GM19372 (cell line): Measurements from ENCODE around the gene LRIG1.
A peak's percentile ranks its signal among the peaks of the same experiment; 100 is the strongest.

Source experiments
- ATAC-seq: cut with Tn5 transposase; IDR thresholded peaks from one replicate; pipeline ENCODE4 v1.9.1; 2021; ENCODE audit warnings: mild to moderate bottlenecking, low read depth, moderate library complexity; ENCODE audit not compliant: unreplicated experiment

The LRIG1 gene, protein sequence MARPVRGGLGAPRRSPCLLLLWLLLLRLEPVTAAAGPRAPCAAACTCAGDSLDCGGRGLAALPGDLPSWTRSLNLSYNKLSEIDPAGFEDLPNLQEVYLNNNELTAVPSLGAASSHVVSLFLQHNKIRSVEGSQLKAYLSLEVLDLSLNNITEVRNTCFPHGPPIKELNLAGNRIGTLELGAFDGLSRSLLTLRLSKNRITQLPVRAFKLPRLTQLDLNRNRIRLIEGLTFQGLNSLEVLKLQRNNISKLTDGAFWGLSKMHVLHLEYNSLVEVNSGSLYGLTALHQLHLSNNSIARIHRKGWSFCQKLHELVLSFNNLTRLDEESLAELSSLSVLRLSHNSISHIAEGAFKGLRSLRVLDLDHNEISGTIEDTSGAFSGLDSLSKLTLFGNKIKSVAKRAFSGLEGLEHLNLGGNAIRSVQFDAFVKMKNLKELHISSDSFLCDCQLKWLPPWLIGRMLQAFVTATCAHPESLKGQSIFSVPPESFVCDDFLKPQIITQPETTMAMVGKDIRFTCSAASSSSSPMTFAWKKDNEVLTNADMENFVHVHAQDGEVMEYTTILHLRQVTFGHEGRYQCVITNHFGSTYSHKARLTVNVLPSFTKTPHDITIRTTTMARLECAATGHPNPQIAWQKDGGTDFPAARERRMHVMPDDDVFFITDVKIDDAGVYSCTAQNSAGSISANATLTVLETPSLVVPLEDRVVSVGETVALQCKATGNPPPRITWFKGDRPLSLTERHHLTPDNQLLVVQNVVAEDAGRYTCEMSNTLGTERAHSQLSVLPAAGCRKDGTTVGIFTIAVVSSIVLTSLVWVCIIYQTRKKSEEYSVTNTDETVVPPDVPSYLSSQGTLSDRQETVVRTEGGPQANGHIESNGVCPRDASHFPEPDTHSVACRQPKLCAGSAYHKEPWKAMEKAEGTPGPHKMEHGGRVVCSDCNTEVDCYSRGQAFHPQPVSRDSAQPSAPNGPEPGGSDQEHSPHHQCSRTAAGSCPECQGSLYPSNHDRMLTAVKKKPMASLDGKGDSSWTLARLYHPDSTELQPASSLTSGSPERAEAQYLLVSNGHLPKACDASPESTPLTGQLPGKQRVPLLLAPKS

DNA sequence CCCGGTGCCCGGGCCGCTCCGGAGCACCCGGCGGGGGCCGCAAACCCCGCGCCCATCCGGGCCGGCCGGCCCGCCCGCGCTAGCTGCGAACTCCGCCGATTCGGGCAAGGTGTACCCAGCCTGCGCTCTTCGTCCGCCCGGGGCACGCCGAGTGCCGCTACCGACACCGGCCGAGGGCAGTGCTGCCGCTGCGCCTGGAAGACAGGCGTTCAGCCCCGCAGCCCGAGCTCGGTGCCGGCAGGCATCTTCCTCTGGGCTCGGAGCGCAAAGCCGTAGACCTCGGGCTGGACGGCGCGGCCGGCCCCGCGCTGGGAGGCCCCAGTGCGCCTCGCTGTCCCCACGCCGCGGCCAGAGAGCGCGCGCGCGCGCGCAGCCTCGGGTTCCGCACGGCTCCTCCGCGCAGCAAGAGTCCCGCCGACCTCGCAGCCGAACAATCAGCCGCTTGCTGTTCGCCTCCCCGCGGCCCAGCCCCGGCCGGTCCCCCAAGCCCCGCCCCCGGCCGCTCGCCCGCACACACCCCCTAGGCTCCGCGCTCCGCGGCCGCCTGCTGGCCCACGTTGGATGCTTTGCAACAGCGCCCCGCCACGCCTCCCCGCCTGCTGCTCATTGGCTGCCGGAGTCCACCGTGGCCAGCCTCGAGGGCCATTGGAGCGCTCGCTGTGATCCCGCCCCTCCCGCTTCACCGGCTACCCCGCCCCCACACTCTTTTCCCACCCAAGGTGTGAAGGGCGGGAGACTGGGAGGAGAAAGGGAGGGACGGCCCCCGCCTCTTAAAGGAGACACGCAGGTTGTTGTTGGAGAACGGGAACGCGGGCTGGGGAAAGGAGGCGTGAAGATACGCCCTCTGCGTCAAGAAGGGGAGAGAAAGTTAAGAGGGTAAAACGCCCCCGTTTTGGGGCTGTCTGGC lies at the start of gene LRIG1:
TSS of gene LRIG1 (minus strand) at position 447 of the 907 bp plus-strand sequence. CDS start 615 bp downstream, outside the sequence.
- peak; percentile 94 for ATAC-seq

DNA sequence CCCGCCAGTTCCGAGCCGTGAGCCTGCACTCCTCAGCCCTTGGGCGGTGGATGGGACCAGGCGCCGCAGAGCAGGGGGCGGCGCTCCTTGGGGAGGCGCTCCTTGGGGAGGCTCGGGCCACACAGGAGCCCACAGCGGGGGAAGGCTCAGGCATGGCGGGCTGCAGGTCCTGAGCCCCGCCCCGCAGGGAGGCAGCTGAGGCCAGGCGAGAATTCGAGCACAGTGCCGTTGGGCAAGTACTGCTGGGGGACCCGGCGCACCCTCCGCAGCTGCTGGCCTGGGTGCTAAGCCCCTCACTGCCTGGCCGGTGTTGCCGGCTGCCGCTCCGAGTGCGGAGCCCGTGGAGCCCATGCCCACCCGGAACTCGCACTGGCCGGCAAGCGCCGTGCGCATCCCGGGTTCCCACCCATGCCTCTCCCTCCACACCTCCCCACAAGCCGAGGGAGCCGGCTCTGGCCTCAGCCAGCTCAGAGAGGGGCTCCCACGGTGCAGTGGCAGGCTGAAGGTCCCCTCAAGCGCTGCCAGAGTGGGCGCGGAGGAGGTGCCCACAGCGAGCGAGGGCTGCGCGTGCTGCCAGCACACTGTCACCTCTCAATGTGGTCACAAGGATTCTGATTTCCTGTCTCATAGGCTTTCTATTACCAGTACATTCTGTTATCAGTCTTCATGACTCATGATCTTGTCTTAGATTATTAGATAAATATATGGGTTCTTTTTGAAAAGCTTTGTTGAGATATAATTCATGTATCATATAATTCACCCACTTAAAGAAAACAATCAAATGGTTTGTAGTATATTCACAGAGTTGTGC lies 44.0 kb upstream of the LRIG1 start:
- no peak for ATAC-seq

DNA sequence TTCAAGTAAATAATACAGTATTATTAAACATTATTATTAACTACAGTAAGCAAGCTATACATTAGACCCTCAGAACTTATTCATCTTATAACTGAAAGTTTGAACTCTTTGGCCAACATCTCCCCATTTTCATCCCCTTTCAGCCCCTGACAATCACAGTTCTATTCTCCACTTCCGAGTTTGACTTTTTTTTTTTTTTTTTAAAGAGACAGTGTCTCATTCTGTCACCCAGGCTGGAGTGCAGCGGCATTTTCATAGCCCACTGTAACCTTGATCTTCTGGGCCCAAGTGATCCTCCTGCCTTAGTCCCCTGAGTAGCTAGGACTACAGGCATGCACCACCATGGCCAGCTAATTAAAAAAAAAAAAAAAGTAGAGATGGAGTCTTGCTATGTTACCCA lies 41.3 kb upstream of the LRIG1 start:
- no peak for ATAC-seq

DNA sequence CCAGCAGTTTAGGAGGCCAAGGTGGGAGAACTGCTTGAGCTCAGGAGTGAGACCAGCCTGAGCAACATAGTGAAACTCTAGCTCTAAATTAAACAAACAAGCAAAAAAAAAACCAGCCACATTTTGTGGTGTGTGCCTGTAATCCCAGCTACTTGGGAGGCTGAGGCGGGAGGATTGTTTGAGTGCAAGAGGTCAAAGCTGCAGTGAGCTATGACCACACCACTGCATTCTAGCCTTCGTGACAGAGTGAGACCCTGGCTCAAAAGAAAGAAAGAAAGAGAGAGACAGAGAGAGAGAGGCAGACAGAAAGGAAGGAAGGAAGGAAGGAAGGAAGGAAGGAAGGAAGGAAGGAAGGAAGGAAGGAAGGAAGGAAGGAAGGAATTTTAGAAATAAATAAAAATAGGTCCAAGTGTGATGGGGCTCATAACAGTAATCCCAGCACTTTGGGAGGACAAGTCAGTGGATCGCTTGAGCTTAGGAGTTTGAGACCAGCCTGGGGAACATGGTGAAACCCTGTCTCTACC lies 38.7 kb upstream of the LRIG1 start:
- no peak for ATAC-seq

DNA sequence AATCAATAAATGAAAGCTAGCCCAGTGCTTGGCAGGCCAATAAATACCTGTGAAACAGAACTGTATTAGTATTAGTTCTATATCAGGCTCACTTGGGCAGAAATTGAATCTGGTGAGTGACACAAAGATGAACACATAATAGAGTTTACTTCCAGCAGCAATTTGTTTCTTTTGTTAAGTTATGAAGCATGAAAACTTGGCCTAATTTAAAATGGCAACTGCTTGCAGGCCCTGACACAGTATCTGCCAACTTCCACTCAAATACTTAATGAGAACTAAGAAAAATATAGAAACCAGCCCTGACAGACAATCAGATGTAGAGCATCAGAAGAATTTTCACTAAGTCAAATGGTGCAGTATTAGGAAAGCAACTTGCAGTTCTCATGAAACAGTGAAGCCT lies 37.6 kb upstream of the LRIG1 start:
- no peak for ATAC-seq

DNA sequence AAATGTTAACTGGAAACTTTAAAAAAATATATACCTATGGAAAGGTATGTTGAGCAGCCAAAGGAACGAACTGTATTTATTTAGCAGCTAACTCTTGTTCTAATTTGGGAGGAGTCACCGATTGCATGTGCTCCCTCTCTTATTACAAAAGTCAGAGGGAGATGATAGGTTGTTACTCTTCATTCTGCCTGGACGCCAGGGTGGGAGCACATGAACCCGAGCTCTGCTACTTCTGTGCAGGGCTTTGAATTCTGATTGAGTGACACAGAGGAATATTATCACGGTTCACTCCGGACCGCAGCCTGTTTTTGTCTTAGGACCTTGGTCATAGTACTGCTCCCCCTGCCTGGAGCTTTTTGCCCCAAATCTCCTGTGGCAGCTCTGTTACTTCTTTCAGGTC lies 36.9 kb upstream of the LRIG1 start:
- no peak for ATAC-seq

DNA sequence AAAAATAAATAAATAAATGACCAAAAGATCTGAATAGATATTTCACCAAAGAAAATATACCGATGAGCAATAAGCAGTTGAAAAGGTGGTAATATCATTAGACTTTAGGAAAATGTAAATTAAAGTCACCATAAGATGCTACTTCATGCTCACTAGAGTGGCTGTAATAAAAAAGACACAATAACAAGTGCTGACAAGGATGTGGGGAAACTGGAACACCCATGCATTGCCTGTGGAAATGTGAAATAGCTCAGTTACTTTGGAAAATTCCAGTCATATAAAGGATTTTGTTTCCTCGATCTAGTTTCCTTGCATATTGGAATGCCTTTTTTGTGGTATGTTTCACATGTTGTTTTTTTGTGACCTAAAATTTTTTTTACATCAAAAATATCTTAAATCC lies 36.0 kb upstream of the LRIG1 start:
- no peak for ATAC-seq

DNA sequence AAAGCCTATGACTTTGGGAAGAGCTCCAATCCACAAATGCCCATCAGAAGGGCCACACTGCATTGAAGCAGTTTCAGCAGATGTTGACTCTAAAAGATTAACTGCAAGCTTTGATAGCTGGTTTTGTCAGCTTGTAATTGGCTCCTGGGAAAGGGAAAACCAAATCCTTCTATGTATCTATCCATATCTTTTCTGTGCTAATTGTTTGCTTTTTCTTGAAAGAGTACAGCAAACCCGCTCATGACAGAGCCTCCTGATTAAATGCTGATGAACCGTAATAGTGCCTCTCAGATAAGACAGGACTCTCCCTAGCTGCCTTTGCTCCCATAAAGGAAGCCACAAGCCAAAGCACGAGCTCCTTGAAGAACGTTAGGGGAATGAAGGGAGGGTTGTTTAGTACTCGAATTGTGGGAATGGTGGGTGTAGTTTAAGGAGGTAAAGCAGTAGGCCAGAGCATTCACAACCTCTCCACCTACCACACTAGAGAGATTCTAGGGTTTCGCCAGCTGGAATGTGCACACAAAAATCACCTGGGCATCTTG lies 33.6 kb upstream of the LRIG1 start:
- ATAC-seq, result no peak

DNA sequence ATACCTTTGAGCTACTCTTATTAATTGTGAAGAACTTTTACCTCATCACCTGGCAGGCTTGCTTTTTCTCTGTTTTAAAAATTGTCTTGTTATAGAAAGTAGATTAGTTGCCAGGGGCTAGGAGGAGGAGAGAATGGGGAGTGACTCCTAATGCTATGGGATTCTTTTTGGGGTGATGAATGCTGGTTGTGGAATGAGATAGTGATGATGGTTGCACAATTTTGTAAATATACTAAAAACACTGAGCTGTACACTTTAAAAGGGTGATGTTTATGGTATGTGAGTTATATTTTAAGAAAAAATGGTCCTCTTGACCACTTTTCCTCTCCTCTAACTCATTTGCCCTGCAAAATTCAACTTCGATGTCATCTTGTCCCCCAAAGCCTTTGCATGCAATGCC lies 31.8 kb upstream of the LRIG1 start:
- ATAC-seq, result no peak

DNA sequence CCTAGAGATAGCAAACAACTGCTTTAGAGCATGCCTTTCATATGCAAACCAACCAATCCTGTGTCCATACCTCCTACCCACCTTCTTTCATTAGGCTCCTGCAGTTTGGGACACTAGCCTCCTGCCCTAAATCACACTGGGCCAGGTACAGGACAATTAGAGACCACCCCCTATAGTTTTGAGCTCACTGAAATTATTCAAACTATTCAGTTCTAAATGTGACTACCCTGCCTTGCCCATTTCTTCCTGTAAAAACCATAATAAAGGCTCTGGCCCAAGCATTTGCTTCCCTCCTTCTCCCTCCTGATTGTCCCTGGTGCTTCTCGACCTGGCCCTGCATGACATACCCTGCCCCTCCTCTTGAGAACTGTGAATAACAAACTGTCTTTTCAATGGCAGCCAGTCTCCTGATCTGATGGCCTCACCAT lies 31.4 kb upstream of the LRIG1 start:
- no peak for ATAC-seq

DNA sequence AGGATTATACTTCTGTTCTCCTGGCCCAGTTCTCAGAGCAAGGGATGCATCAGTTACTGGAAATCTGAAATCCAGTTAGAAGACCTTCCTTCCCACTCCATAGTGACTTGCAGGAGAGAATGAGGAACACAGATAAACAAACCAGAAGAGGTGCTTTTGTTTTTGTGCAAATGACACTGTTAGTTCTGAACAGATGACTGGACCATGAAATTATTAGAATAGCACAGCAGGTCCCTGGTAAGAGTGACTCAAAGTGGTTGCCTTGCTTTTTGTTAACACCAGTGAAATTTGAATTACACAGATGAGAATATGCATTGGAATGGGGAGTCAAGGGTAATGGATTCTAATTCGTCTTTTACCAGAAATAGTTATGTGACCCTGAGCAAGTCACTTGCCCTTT lies 30.4 kb upstream of the LRIG1 start:
- ATAC-seq, result no peak

DNA sequence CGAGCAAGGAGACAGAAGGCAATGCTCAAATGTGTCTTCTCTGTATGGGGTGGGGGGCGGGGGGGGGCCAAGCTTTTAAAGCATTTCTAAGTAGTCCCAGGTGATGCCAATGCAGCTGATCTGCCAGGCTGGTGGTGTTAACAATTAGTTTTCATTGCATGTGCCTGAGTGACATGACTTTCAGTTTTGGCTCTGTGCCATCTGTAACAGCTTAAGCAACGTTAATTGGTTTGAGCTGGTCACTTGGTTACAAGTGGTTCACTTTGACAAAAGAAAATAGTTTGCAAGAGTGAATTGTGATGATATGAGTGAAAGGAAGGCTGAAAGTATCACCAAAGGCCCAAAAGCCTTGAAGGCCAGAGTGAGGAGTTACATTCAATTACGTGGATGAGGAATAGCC lies 26.4 kb upstream of the LRIG1 start:
- ATAC-seq, result no peak

DNA sequence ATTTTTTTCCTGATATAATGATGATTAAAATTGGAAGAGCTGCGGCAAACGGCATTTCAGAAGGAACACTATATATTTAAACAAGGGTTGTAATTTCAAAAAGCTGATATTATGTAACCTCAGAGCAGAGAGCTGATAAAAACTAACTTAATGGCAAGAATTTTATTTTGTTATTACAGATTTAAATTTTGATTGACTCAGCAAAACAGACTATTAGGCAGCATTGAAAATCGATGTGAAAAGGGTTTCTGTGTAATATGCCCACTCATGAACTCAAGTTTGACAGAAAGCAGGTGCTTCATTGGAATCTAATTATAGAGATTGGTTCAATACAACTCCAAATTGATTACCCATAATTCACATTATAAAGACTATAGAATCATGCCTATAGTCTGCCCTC lies 24.9 kb upstream of the LRIG1 start:
- ATAC-seq, result no peak

DNA sequence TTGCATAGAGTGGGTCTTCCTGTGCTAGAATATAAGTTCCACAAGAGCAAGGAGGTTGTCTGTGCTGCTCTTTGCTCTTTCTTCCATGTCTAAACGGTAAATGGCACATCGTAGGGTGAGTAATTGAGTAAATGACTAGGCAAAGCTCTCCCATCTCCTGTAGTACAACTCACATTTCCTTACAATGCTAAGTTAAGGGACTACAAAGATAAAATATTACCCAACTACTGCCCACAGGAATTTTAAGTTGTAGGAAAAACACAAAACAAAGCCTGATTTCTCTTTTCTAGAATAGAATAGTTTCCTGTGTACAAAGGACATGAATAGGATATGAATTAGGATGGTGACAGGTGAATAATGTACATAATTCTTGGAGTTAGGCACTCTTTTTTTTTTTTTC lies 19.9 kb upstream of the LRIG1 start:
- ATAC-seq, result no peak

DNA sequence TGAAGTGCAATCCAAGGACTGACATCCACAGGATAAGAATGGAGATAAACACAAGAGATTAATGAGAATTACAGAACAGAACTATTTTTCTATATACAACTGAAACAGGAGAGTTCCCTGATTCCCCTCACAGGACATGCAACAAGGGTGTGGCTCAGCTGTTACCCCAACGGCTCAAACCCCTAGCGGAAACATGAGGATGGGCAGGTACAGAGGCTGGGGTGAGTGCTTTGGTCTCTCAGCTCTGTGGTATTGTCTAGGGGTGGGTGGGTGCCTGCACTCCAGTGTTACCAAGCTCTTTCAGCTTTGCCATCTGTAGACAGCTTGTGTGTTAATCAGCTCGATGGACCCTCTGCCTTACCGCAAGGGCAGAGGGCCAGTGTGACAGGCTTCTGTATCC lies 17.8 kb upstream of the LRIG1 start:
- no peak for ATAC-seq

DNA sequence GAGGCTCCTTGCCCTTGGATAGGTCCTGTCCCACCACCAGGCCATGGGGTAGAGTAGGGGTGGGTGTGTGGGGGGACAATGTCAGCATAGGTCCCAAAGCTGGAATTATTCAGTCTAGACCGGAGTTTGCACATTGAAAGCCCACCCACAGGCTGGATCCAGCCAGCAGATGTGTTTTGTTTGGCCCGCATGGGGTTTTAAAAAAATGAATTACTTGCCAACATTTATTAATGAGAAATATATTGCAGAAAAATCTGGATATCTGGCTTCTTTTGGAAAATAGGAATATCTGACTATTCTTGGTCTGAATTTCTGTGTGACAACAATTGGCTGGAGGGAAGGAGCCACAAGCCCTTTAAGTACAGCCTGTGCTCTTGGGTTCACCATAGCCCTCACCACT lies 17.3 kb upstream of the LRIG1 start:
- ATAC-seq, result no peak

DNA sequence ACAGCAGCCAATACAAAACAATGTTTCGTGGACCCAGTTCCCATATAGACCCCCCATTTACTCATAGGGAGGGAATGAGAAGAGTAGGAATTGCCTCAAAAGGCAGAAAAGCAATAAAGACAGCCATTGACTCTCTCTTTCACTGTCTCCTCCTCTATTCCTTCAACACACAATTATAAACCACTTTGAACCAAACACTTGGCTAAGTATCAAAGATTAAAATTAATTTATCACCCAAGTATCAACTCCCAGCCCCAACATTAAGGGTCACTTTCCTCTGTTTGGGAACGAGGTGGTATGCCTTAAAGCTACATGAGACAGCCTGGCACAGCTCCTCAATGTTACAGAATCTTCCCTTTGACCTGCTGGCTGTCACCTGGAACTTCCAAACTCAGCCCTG lies 16.4 kb upstream of the LRIG1 start:
- ATAC-seq, result no peak

DNA sequence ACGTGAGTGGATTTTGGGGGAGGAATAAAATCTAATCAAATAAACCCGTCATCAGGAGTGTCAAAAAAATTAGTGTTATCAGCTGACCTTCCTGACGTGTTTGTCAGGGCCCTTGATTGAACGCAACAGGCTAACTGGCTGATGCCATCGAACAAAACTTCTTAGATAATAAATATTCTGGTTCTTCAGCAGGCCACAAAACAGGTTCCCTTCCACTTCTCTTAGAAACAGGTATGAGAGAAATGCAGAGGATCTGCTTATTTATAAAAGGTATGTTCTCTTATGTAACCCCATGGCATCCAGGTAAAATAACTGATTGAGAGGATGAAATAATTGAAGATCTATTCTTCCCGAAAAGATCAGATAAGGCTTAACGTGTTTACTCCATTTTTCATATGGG lies 7.6 kb upstream of the LRIG1 start:
- ATAC-seq, result no peak
